Brain microvascular endothelial cell (primary cell): ENCODE results near the gene IFI16.
"Not testable (repeated sequence)": the region's sequence is repeated elsewhere in the genome, so short reads cannot be mapped to it uniquely, and the experiment has no call there.

ENCODE experiments used
- DNase-seq: peaks from one replicate; pipeline ENCODE4 v3.0.0-alpha.2; 2020
- H3K27ac ChIP-seq: fragments of 250-450 bp; sonication (Bioruptor Pico); 2 replicates; pipeline ENCODE4 v1.5.1; 2020; ENCODE audit warnings: mild to moderate bottlenecking, moderate library complexity
- H3K27me3 ChIP-seq: fragments of 250-450 bp; sonication (Bioruptor Pico); replicated peaks from 2 replicates; pipeline ENCODE4 v1.5.1; 2020; ENCODE audit warnings: mild to moderate bottlenecking
- H3K36me3 ChIP-seq: fragments of 250-450 bp; sonication (Bioruptor Pico); replicated peaks from 2 replicates; pipeline ENCODE4 v1.5.1; 2020; ENCODE audit warnings: mild to moderate bottlenecking
- H3K4me3 ChIP-seq: 2 replicates; pipeline ENCODE4 v1.5.1; 2011; ENCODE audit warnings: low read depth, mild to moderate bottlenecking, control low read depth, low read length, moderate library complexity
- in situ Hi-C: cut with HindIII; loops from 2 replicates; pipeline ENCODE4 v1.10.0; 2017; ENCODE audit warnings: low sequenced_read_pairs, low pct_ligation_motif_present
- TF ChIP-seq, protein P1 (sequence below): IDR thresholded peaks from 2 replicates; pipeline ENCODE4 v1.5.1; 2011; ENCODE audit warnings: low read depth, mild to moderate bottlenecking, moderate library complexity, low read length, control low read depth, inconsistent platforms; ENCODE audit errors: missing control alignments

IFI16 gene

GRCh38 chr1:159014003-159014571, 4.4 kb downstream of the IFI16 start:
- no peak overlapping the region for H3K4me3 ChIP-seq

GRCh38 chr1:159014851-159015250, 5.1 kb downstream of the IFI16 start:
- Histone ChIP-seq H3K27me3 (no peaks in the 10 kb centered on the region), H3K4me3 (no peak overlapping the region), H3K27ac (peak overlapping the region; percentile 14), H3K36me3 (peaks cover 28% of the 10 kb centered on the region)
- DNase-seq: no peak
- TF ChIP-seq, protein P1, sequence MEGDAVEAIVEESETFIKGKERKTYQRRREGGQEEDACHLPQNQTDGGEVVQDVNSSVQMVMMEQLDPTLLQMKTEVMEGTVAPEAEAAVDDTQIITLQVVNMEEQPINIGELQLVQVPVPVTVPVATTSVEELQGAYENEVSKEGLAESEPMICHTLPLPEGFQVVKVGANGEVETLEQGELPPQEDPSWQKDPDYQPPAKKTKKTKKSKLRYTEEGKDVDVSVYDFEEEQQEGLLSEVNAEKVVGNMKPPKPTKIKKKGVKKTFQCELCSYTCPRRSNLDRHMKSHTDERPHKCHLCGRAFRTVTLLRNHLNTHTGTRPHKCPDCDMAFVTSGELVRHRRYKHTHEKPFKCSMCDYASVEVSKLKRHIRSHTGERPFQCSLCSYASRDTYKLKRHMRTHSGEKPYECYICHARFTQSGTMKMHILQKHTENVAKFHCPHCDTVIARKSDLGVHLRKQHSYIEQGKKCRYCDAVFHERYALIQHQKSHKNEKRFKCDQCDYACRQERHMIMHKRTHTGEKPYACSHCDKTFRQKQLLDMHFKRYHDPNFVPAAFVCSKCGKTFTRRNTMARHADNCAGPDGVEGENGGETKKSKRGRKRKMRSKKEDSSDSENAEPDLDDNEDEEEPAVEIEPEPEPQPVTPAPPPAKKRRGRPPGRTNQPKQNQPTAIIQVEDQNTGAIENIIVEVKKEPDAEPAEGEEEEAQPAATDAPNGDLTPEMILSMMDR: no peak
- in situ Hi-C loops: no loop called here

More at GRCh38 chr1:159014003-159014571, 4.4 kb downstream of the IFI16 start:
- Histone ChIP-seq H3K36me3 (peaks cover 26% of the 10 kb centered on the region), H3K27me3 (no peaks in the 10 kb centered on the region), H3K27ac (no peak overlapping the region)
- in situ Hi-C loops: no loop called here
- TF ChIP-seq, protein P1: no peak
- no peak for DNase-seq

GRCh38 chr1:159015440-159015909, 5.8 kb downstream of the IFI16 start:
- Histone ChIP-seq H3K27ac (peak overlapping the region; percentile 67), H3K27me3 (no peaks in the 10 kb centered on the region), H3K36me3 (peaks cover 33% of the 10 kb centered on the region), H3K4me3 (no peak overlapping the region)
- DNase-seq: peak; percentile 93
- in situ Hi-C loops: no loop called here
- TF ChIP-seq, protein P1: no peak

DNA sequence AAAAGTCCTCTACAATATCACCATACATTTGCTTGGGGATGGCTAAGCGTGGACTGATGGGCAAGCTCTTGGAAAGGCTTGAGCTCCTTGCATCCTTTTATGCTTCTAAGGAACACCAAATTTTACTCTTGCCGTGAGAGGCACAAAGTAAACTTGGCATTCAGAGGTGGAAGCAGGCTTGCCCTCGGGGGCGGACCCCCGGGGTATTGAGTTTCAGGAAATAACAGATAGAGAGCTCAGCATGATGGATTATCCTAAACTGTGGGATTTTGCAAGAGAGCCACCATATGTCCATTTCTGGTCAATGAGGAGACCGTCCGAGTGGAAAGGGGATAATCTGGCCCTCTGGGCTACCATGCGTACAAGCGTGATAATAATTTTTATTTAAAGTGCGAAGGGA, 14.0 kb downstream of the IFI16 start:
- in situ Hi-C loops: no loop called here
- Histone ChIP-seq H3K36me3 (peaks cover 31% of the 10 kb centered on the region), H3K27me3 (no peaks in the 10 kb centered on the region), H3K4me3 (no peak overlapping the region), H3K27ac (no peak overlapping the region)
- no peak for DNase-seq
- TF ChIP-seq, protein P1: no peak

GRCh38 chr1:159025043-159025442, 15.3 kb downstream of the IFI16 start:
- TF ChIP-seq, protein P1: no peak
- Histone ChIP-seq H3K27me3 (no peaks in the 10 kb centered on the region), H3K4me3 (no peak overlapping the region), H3K36me3 (peaks cover 24% of the 10 kb centered on the region), H3K27ac (no peak overlapping the region)
- DNase-seq: no peak
- in situ Hi-C loops: loop anchor here (25.0 kb wide), 1 partner anchor 1063 kb away; no protein-coding TSS in a partner anchor

DNA sequence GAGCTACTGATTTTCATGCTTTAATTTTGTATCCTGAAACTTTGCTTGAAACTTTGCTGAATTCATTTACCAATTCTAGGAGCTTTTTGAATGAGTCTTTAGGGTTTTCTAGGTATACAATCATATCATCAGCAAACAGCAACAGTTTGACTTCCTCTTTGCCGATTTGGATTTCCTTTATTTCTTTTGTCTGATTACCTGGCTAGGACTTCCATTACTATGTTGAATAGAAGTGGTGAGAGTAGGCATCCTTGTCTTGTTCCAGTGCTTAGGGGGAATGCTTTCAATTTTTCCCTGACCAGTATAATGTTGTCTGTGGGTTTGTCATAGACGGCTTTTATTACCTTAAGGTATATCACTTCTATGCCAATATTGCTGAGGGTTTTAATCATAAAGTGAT, 17.1 kb downstream of the IFI16 start:
- H3K27ac ChIP-seq, H3K4me3 ChIP-seq, H3K27me3 ChIP-seq, DNase-seq: not testable (repeated sequence)
- H3K36me3 ChIP-seq: peaks cover 28% of the 10 kb centered on the region
- in situ Hi-C loops: loop anchor here (25.0 kb wide), 1 partner anchor 1065 kb away; no protein-coding TSS in a partner anchor
